ENCODE data around the gene CTNNBIP1. TPM values are rescaled to one million over a fixed set of nuclear protein-coding genes. Genes with fewer than 3 reads are reported as not detected.

CTNNBIP1 gene
- total and polyA plus RNA-seq, 4 donors: 6.7 to 10.6 (median 9.6) TPM

- no peak for DNase-seq (ENCODE audit: low spot score)
- no peak overlapping the region for H3K27ac ChIP-seq (ENCODE audit: low read depth in 1 of 2, low read length in 2 of 2)
- H3K4me1 ChIP-seq (ENCODE audit: control insufficient read depth in 4 of 4, insufficient read depth in 4 of 4, low read length in 3 of 4): peaks cover 3 to 26% (median 14%) of the 10 kb centered on the region in 4 donors
- H3K36me3 ChIP-seq (ENCODE audit: control insufficient read depth in 4 of 4, insufficient read depth in 3 of 4, low read depth in 1 of 4, low read length in 3 of 4): no peaks in the 10 kb centered on the region
- no peak overlapping the region for H3K9ac ChIP-seq (ENCODE audit: low read depth in 1 of 2, low read length in 2 of 2)
- 91% methylated on average over 5 of the region's 5 CpGs for WGBS
- H3K27me3 ChIP-seq (ENCODE audit: control insufficient read depth in 4 of 4, insufficient read depth in 4 of 4, low read length in 3 of 4): no peaks in the 10 kb centered on the region
- H3K4me3 ChIP-seq (ENCODE audit: low read depth in 1 of 3, low read length in 3 of 3): no peak overlapping the region
- H3K9me3 ChIP-seq (ENCODE audit: control insufficient read depth in 4 of 4, low read length in 3 of 4): no peaks in the 10 kb centered on the region
- no peak for TF ChIP-seq ATF3 (IDR thresholded peaks at IDR 0.05)
- no peak for TF ChIP-seq EGR1 (IDR thresholded peaks at IDR 0.05; ENCODE audit: low read depth in 2 of 2)
- no peak for TF ChIP-seq MAX (IDR thresholded peaks at IDR 0.05)
Measured at GRCh38 chr1:9907441-9907840, 2.6 kb downstream of the CTNNBIP1 start.

- WGBS: 97% methylated on average over 2 of the region's 2 CpGs
- TF ChIP-seq HNF4G (IDR thresholded peaks at IDR 0.05) (no peak), GABPA (IDR thresholded peaks at IDR 0.05 in 1 of 2, conservative IDR thresholded peaks at IDR 0.05 in 1 of 2) (no peak), EGR1 (IDR thresholded peaks at IDR 0.05; ENCODE audit: low read depth in 2 of 2) (no peak), SP1 (IDR thresholded peaks at IDR 0.05) (no peak), CTCF (IDR thresholded peaks at IDR 0.05; ENCODE audit: low read depth, low read length, missing input control) (no peak), MAX (IDR thresholded peaks at IDR 0.05) (no peak), RAD21 (IDR thresholded peaks at IDR 0.05) (no peak), YY1 (IDR thresholded peaks at IDR 0.05) (no peak), ATF3 (IDR thresholded peaks at IDR 0.05) (no peak), FOXA2 (IDR thresholded peaks at IDR 0.05) (no peak), RXRA (IDR thresholded peaks at IDR 0.05) (no peak), REST (IDR thresholded peaks at IDR 0.05) (no peak), TAF1 (conservative IDR thresholded peaks at IDR 0.05) (no peak), JUND (IDR thresholded peaks at IDR 0.05) (no peak), HNF4A (conservative IDR thresholded peaks at IDR 0.05) (no peak), FOXA1 (IDR thresholded peaks at IDR 0.05) (no peak)
- TF ChIP-seq, protein P1, sequence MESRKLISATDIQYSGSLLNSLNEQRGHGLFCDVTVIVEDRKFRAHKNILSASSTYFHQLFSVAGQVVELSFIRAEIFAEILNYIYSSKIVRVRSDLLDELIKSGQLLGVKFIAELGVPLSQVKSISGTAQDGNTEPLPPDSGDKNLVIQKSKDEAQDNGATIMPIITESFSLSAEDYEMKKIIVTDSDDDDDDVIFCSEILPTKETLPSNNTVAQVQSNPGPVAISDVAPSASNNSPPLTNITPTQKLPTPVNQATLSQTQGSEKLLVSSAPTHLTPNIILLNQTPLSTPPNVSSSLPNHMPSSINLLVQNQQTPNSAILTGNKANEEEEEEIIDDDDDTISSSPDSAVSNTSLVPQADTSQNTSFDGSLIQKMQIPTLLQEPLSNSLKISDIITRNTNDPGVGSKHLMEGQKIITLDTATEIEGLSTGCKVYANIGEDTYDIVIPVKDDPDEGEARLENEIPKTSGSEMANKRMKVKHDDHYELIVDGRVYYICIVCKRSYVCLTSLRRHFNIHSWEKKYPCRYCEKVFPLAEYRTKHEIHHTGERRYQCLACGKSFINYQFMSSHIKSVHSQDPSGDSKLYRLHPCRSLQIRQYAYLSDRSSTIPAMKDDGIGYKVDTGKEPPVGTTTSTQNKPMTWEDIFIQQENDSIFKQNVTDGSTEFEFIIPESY (IDR thresholded peaks at IDR 0.05): no peak
- Histone ChIP-seq H3K4me1 (ENCODE audit: control insufficient read depth in 4 of 4, insufficient read depth in 4 of 4, low read length in 3 of 4) (peaks cover 5 to 30% (median 24%) of the 10 kb centered on the region in 4 donors), H3K27ac (ENCODE audit: low read depth in 1 of 2, low read length in 2 of 2) (no peak overlapping the region), H3K9ac (ENCODE audit: low read depth in 1 of 2, low read length in 2 of 2) (no peak overlapping the region), H3K9me3 (ENCODE audit: control insufficient read depth in 4 of 4, low read length in 3 of 4) (no peaks in the 10 kb centered on the region), H3K36me3 (ENCODE audit: control insufficient read depth in 4 of 4, insufficient read depth in 3 of 4, low read depth in 1 of 4, low read length in 3 of 4) (no peaks in the 10 kb centered on the region), H3K27me3 (ENCODE audit: control insufficient read depth in 4 of 4, insufficient read depth in 4 of 4, low read length in 3 of 4) (no peaks in the 10 kb centered on the region), H3K4me3 (ENCODE audit: low read depth in 1 of 3, low read length in 3 of 3) (no peak overlapping the region)
- no peak for DNase-seq (ENCODE audit: low spot score)
Measured at GRCh38 chr1:9906466-9906865, 3.6 kb downstream of the CTNNBIP1 start.

Data from liver (tissue), 9 donors.